ENCODE results near the gene TRIM63.

The TRIM63 gene

DNA sequence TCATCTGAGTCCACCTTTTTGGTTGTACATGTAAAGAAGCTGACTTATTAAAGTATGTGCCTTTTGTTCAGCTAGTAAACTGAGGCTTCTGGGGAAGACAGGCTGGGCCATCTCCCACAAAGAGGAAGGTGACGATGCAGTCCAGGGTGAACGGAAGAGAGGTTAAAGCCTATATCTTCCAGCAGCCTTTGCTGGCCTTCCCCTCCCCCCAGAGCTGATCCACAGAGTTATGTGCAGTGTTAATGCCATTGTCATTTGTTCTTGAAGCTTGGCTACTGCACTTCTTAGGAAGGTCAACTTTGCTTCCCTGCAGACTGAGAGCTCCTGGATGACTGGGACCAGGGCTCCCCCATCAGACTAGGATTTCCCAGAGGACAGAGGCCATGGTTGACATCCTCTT lies 23.7 kb downstream of the TRIM63 start:
- no peak overlapping the region for H3K4me3 ChIP-seq (replicated peaks; ENCODE audit: low read depth, low read length)
- no peak for TF ChIP-seq CTCF (IDR thresholded peaks at IDR 0.05; ENCODE audit: low read depth, low read length, missing control alignments)

DNA sequence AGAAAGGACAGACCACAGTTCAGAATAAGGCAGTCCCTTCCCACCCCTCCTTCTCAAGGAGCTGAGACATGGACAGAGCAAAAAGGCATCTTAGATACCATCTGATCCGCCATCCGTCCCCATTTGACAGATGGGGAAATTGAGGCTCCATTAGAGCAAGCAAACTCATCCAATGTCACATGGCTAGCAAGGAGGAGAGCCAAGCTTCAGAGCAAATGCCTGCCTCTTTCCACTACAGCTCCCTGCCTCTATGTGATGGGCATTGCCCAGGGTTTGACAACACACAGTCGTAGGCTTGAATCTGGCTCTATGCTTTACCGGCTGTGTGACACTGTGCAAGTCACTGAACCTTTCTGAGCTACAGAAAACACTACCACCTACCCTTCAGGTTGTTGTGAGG lies 25.5 kb downstream of the TRIM63 start:
- no peak for DNase-seq (ENCODE audit: extremely low read depth, low read depth)
- TF ChIP-seq CTCF (IDR thresholded peaks at IDR 0.05; ENCODE audit: low read depth, low read length, missing control alignments) = no peak

More for the DNA sequence above, 23.7 kb downstream of the TRIM63 start:
- no peak for DNase-seq (ENCODE audit: extremely low read depth, low read depth)

DNA sequence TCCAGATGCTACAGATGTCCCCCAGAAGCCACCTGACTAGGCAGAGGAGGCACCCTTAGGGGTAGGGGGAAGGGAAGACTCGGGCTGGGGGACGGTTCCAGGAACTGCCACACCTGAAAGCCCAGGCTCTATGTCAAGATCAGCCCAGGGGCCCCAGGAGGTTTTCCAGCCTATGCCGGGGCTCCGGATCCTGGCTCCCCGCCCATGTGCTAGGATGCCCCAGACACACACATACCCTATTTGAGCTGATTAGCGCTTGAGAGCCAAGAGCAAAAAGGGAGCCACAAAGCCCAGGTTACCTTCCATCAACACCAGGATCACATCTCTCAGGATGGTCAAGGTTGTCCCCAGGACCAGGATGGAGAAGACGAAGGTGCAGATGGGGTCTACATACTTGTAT lies 26.0 kb downstream of the TRIM63 start:
- no peak for TF ChIP-seq CTCF (IDR thresholded peaks at IDR 0.05; ENCODE audit: low read depth, low read length, missing control alignments)
- no peak overlapping the region for H3K4me3 ChIP-seq (replicated peaks; ENCODE audit: low read depth, low read length)
- no peak for DNase-seq (ENCODE audit: extremely low read depth, low read depth)

More for the DNA sequence above, 25.5 kb downstream of the TRIM63 start:
- H3K4me3 ChIP-seq (replicated peaks; ENCODE audit: low read depth, low read length) = no peak overlapping the region

DNA sequence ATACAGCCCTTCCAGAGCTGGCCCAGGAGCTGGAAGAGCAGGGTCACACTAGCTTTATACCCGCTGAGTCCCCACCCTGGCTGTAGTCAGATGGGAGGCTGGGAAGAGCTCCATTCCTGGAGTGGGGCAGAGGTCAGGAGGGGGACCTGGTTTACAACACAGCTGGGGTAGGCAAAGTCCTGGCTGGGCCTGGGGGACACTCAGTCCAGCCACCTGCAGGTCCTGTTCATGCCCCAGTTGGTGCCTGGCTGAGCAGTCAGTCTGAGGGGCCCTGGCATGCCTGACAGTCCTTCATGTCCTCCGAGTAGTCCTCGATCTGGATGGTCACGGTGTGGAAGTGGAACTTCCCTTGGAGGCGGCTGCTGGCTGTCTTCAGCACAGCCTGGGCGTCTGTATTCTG lies 28.5 kb downstream of the TRIM63 start:
- TF ChIP-seq CTCF (IDR thresholded peaks at IDR 0.05; ENCODE audit: low read depth, low read length, missing control alignments) = no peak
- H3K4me3 ChIP-seq (replicated peaks; ENCODE audit: low read depth, low read length) = no peak overlapping the region
- no peak for DNase-seq (ENCODE audit: extremely low read depth, low read depth)

- H3K4me3 ChIP-seq (replicated peaks; ENCODE audit: low read depth, low read length) = no peak overlapping the region
- no peak for DNase-seq (ENCODE audit: extremely low read depth, low read depth)
- no peak for TF ChIP-seq CTCF (IDR thresholded peaks at IDR 0.05; ENCODE audit: low read depth, low read length, missing control alignments)
These were observed 29.0 kb downstream of the TRIM63 start for GRCh38 chr1:26038477-26038876.

DNA sequence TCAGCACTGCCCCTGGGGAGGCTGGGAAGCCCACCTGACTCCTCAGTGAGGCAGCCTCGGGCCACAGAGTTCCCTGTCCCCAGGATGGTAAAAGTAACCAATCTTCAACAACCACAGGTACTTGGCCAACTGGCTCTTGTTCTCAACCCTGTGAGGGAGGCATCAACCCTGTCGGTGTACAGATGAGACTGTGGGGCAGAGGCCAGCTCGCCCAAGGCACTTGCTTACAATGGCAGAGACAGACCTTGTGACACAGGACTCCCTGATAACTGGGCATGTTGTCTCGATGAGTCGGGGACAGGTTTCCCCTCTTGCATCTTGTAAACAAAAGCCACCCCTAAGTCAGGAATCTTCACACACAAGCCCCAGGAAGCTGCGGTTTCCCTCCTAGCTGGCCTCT lies 29.5 kb downstream of the TRIM63 start:
- TF ChIP-seq CTCF (IDR thresholded peaks at IDR 0.05; ENCODE audit: low read depth, low read length, missing control alignments) = no peak
- no peak overlapping the region for H3K4me3 ChIP-seq (replicated peaks; ENCODE audit: low read depth, low read length)
- no peak for DNase-seq (ENCODE audit: extremely low read depth, low read depth)

GRCh38 chr1:26036756-26037281 lies 30.6 kb downstream of the TRIM63 start:
- TF ChIP-seq CTCF (IDR thresholded peaks at IDR 0.05; ENCODE audit: low read depth, low read length, missing control alignments) = no peak
- H3K4me3 ChIP-seq (replicated peaks; ENCODE audit: low read depth, low read length) = no peak overlapping the region
- no peak for DNase-seq (ENCODE audit: extremely low read depth, low read depth)

Measured in HFF-Myc (cell line).